ELF-1 (cell line): ENCODE data around the gene TOMM34.

Experiments used
- DNase-seq: peaks from one replicate; pipeline ENCODE4 v3.0.0-alpha.2; 2016; ENCODE audit warnings: low read depth, low spot score

The TOMM34 gene

GRCh38 chr20:44894959-44895358, 65.2 kb downstream of the TOMM34 start:
- DNase-seq = no peak
